WTC11 (cell line): ENCODE data around the gene SYTL5.

Experiments
- CREB1 ChIP-seq: sonication (generic); formaldehyde crosslinking; IDR thresholded peaks from 2 replicates; pipeline ENCODE4 v1.8.0; 2023; ENCODE audit warnings: mild to moderate bottlenecking, missing genetic modification reagents
- FOXJ3 ChIP-seq: sonication (generic); formaldehyde crosslinking; IDR thresholded peaks from 2 replicates; pipeline ENCODE4 v1.9.0; 2021; ENCODE audit warnings: missing genetic modification reagents, mild to moderate bottlenecking, borderline replicate concordance
- MYBL2 ChIP-seq: sonication (generic); formaldehyde crosslinking; IDR thresholded peaks from 2 replicates; pipeline ENCODE4 v1.8.1; 2023; ENCODE audit warnings: mild to moderate bottlenecking, moderate library complexity, missing genetic modification reagents
- NR2C2 ChIP-seq: sonication (generic); formaldehyde crosslinking; IDR thresholded peaks from 2 replicates; pipeline ENCODE4 v1.8.0; 2022; ENCODE audit warnings: mild to moderate bottlenecking, missing genetic modification reagents
- PRRX2 ChIP-seq: fragments of 250-450 bp; sonication (Bioruptor Pico); IDR thresholded peaks from 2 replicates; pipeline ENCODE4 v1.8.0; 2021; ENCODE audit warnings: mild to moderate bottlenecking
- ZNF138 ChIP-seq: sonication (generic); formaldehyde crosslinking; conservative IDR thresholded peaks from 2 replicates; pipeline ENCODE4 v1.8.1; 2022; ENCODE audit warnings: mild to moderate bottlenecking, moderate library complexity, missing genetic modification reagents
- TF ChIP-seq, protein P1 (sequence below): fragments of 200-600 bp; IDR thresholded peaks from 2 replicates; pipeline ENCODE4 v1.8.0; 2022; ENCODE audit warnings: antibody characterized with exemption
- TF ChIP-seq, protein P2 (sequence below): sonication (generic); formaldehyde crosslinking; conservative IDR thresholded peaks from 2 replicates; pipeline ENCODE4 v1.8.1; 2022; ENCODE audit warnings: mild to moderate bottlenecking, missing genetic modification reagents
- TF ChIP-seq, protein P3 (sequence below): sonication (generic); formaldehyde crosslinking; IDR thresholded peaks from 2 replicates; pipeline ENCODE4 v1.8.1; 2023; ENCODE audit warnings: mild to moderate bottlenecking, missing genetic modification reagents, moderate library complexity
- TF ChIP-seq, protein P4 (sequence below): sonication (generic); formaldehyde crosslinking; IDR thresholded peaks from 2 replicates; pipeline ENCODE4 v1.8.1; 2023; ENCODE audit warnings: mild to moderate bottlenecking, moderate library complexity, missing genetic modification reagents

DNA sequence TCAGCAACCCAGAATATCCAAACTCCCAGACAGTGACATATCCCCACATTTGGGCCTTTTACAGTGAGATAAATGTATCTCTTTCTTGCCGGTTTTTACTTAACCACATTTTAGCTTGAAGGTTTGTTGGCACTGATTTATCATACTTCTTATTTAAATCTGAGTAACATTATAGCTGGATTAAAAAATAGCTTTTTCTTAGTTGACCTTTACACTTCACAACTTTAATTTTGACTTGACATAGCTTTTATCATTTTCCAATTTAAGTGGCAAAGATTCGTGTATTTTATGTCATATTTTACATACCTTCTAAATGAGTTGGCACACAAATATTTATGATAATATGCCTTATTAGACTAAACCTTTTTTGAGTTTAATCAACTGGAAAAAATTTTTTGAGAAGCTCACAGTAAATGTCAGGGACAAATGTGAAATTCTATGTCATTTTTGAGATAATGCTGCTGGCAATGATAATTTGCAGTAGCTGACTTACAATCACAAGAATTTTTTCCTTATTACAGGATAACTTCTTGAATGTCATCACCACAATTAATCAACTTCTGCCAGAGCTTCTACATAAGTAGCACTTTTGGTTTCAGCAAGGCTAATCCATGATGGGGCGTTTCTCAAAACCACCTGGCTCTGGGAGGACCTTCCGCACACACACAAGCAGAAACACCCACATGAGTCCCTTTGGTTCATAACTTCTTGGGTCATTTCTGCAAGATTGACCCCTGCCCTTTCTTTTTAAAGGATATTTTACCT lies 80.3 kb downstream of the SYTL5 start:
- TF ChIP-seq, protein P1, sequence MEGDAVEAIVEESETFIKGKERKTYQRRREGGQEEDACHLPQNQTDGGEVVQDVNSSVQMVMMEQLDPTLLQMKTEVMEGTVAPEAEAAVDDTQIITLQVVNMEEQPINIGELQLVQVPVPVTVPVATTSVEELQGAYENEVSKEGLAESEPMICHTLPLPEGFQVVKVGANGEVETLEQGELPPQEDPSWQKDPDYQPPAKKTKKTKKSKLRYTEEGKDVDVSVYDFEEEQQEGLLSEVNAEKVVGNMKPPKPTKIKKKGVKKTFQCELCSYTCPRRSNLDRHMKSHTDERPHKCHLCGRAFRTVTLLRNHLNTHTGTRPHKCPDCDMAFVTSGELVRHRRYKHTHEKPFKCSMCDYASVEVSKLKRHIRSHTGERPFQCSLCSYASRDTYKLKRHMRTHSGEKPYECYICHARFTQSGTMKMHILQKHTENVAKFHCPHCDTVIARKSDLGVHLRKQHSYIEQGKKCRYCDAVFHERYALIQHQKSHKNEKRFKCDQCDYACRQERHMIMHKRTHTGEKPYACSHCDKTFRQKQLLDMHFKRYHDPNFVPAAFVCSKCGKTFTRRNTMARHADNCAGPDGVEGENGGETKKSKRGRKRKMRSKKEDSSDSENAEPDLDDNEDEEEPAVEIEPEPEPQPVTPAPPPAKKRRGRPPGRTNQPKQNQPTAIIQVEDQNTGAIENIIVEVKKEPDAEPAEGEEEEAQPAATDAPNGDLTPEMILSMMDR = no peak
- TF ChIP-seq CREB1 (CRISPR knock-in tag) (no peak), PRRX2 (CRISPR knock-in tag) (no peak), NR2C2 (CRISPR knock-in tag) (no peak), FOXJ3 (no peak), ZNF138 (CRISPR knock-in tag) (no peak), MYBL2 (CRISPR knock-in tag) (no peak)
- TF ChIP-seq, protein P2, sequence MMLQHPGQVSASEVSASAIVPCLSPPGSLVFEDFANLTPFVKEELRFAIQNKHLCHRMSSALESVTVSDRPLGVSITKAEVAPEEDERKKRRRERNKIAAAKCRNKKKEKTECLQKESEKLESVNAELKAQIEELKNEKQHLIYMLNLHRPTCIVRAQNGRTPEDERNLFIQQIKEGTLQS (CRISPR knock-in tag) = no peak
- TF ChIP-seq, protein P3, sequence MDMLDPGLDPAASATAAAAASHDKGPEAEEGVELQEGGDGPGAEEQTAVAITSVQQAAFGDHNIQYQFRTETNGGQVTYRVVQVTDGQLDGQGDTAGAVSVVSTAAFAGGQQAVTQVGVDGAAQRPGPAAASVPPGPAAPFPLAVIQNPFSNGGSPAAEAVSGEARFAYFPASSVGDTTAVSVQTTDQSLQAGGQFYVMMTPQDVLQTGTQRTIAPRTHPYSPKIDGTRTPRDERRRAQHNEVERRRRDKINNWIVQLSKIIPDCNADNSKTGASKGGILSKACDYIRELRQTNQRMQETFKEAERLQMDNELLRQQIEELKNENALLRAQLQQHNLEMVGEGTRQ (CRISPR knock-in tag) = no peak
- TF ChIP-seq, protein P4, sequence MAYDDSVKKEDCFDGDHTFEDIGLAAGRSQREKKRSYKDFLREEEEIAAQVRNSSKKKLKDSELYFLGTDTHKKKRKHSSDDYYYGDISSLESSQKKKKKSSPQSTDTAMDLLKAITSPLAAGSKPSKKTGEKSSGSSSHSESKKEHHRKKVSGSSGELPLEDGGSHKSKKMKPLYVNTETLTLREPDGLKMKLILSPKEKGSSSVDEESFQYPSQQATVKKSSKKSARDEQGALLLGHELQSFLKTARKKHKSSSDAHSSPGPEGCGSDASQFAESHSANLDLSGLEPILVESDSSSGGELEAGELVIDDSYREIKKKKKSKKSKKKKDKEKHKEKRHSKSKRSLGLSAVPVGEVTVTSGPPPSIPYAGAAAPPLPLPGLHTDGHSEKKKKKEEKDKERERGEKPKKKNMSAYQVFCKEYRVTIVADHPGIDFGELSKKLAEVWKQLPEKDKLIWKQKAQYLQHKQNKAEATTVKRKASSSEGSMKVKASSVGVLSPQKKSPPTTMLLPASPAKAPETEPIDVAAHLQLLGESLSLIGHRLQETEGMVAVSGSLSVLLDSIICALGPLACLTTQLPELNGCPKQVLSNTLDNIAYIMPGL (CRISPR knock-in tag) = no peak
